IMR-90 (cell line): ENCODE measurements around the gene CAMK2G. TPM values are rescaled to one million over a fixed set of nuclear protein-coding genes. Genes with fewer than 3 reads are reported as not detected.

Experiments used
- CEBPB ChIP-seq: IDR thresholded peaks from 2 replicates; pipeline ENCODE4 v1.6.1; 2012; ENCODE audit warnings: low read depth, low read length, improper control_type of control experiment
- CHD1 ChIP-seq: IDR thresholded peaks from 2 replicates; pipeline ENCODE4 v1.6.1; 2012; ENCODE audit warnings: low read depth, low read length, improper control_type of control experiment
- ELK1 ChIP-seq: fragments of 150-350 bp; IDR thresholded peaks from 2 replicates; pipeline ENCODE4 v1.6.1; 2016; ENCODE audit warnings: low read depth, mild to moderate bottlenecking, low read length, moderate library complexity, borderline replicate concordance
- MXI1 ChIP-seq: IDR thresholded peaks from 2 replicates; pipeline ENCODE4 v1.6.1; 2012; ENCODE audit warnings: low read depth, mild to moderate bottlenecking, low read length, moderate library complexity, borderline replicate concordance
- POLR2A ChIP-seq: IDR thresholded peaks from 2 replicates; pipeline ENCODE4 v1.6.1; 2012; ENCODE audit warnings: mild to moderate bottlenecking, low read depth, low read length
- RFX5 ChIP-seq: IDR thresholded peaks from 2 replicates; pipeline ENCODE4 v1.8.0; 2012; ENCODE audit warnings: low read depth, mild to moderate bottlenecking, low read length, moderate library complexity
- polyA plus RNA-seq, 3 experiments: library from polyadenylated mRNA; depleted of rRNA; stranded (reverse); fragments of >200 nt; gene quantifications; 2 replicates each; pipeline ENCODE4 v1.2.3, GENCODE V29; 2012; ENCODE audit warnings: low replicate concordance in 1 of 3
- total RNA-seq: library from RNA; depleted of rRNA; stranded (reverse); fragments of >200 nt; gene quantifications from 2 replicates; pipeline ENCODE4 v1.2.3, GENCODE V29; 2012

Gene CAMK2G
- total and polyA plus RNA-seq, 2 of the 4 experiments (the other 2 are of a cell fraction): 20.4 to 25.4 TPM

- TF ChIP-seq ELK1: no peak
- peak; percentile 73; the same call in 1 of the 2 replicates for TF ChIP-seq MXI1
- peak; percentile 92 for TF ChIP-seq CEBPB
- TF ChIP-seq RFX5: no peak
- peak; percentile 31; the same call in 1 of the 2 replicates for TF ChIP-seq POLR2A
- no peak for TF ChIP-seq CHD1
Observed at GRCh38 chr10:73874267-73875138, at the start of gene CAMK2G (continued).
